HepG2 (cell line): Measurements from ENCODE around the gene CTDSP1. TPM values are rescaled to one million over a fixed set of nuclear protein-coding genes. Genes with fewer than 3 reads are reported as not detected.
A peak's percentile ranks its signal among the peaks of the same experiment; 100 is the strongest.

Experiments used
- ATAC-seq: fragments of 200-7000 bp; cut with Tn5 transposase; 3 replicates; pipeline ENCODE4 v1.9.1; 2020; ENCODE audit warnings: mild to moderate bottlenecking, moderate library complexity
- BruUV-seq: library from RNA; stranded (reverse); fragments of 400-500 nt; replicated peaks from 2 replicates; lab custom pipeline; 2021; lab: Mats Ljungman, UMichigan
- CTCF ChIA-PET: fragments of 300-600 bp; formaldehyde crosslinking; extraction: SDS; loops from one replicate; lab custom pipeline; 2021; ENCODE audit warnings: low total read pairs, inconsistent platforms, low intra/inter-chr PET ratio; lab: Yijun Ruan, JAX
- POLR2A ChIA-PET: fragments of 350-600 bp; sonication (Branson Sonifier 250); formaldehyde crosslinking; loops from one replicate; lab custom pipeline; 2020; ENCODE audit warnings: antibody characterized with exemption, inconsistent platforms; lab: Yijun Ruan, JAX
- DNase-seq: peaks from one replicate; pipeline ENCODE4 v3.0.0-alpha.2; 2015; ENCODE audit warnings: low spot score
- FAIRE-seq: peaks from 3 replicates; lab custom pipeline; 2011; peaks lifted over from hg19 to GRCh38; lab: Jason Lieb, UNC
- H2AFZ ChIP-seq: one replicate; pipeline ENCODE4 v1.6.1; 2011; ENCODE audit warnings: low read length, inconsistent platforms
- H3K27ac ChIP-seq: fragments of 300-600 bp; 3 replicates; pipeline ENCODE4 v1.8.0; 2011; ENCODE audit warnings: mixed run types, mild to moderate bottlenecking, mixed read lengths, low read length, inconsistent platforms; ENCODE audit not compliant: insufficient read depth; ENCODE audit errors: extremely low read length
- H3K27me3 ChIP-seq, 2 experiments: fragments of 200-600 bp in 1 of 2; 2 replicates in 1 of 2; 3 replicates in 1 of 2; pipeline versions ENCODE4 v1.6.0 to v1.8.0; 2011; ENCODE audit warnings: low read length in 2 of 2, mild to moderate bottlenecking in 2 of 2, moderate library complexity in 2 of 2, inconsistent platforms in 1 of 2; ENCODE audit not compliant: insufficient read depth in 2 of 2, control insufficient read depth in 1 of 2
- H3K36me3 ChIP-seq, 2 experiments: fragments of 200-600 bp in 1 of 2; replicated peaks in 1 of 2; 2 replicates in 1 of 2; 3 replicates in 1 of 2; pipeline versions ENCODE4 v1.5.1 to v1.8.0; 2011; ENCODE audit warnings: low read length in 2 of 2, inconsistent platforms in 1 of 2; ENCODE audit not compliant: insufficient read depth in 2 of 2, control insufficient read depth in 1 of 2
- H3K4me1 ChIP-seq: 2 replicates; pipeline ENCODE4 v1.5.1; 2012; ENCODE audit warnings: low read length, inconsistent platforms; ENCODE audit not compliant: insufficient read depth
- H3K4me2 ChIP-seq: 2 replicates; pipeline ENCODE4 v1.6.0; 2011; ENCODE audit warnings: low read depth, low read length, inconsistent platforms
- H3K4me3 ChIP-seq, 3 experiments: fragments of 200-600 bp in 1 of 3; sonication (generic), shearing (Covaris generic) in 1 of 3; replicated peaks in 1 of 3; 2 replicates each; pipeline ENCODE4 v1.5.1; 2011 to 2016; ENCODE audit warnings: low read length in 3 of 3, inconsistent platforms in 2 of 3, low read depth in 2 of 3, mild to moderate bottlenecking in 2 of 3, control low read depth in 1 of 3, mixed read lengths in 1 of 3; ENCODE audit not compliant: insufficient read depth in 1 of 3
- H3K79me2 ChIP-seq: one replicate; pipeline ENCODE4 v1.6.1; 2011; ENCODE audit warnings: low read length, inconsistent platforms; ENCODE audit not compliant: insufficient read depth
- H3K9ac ChIP-seq: 2 replicates; pipeline ENCODE4 v1.6.0; 2011; ENCODE audit warnings: mild to moderate bottlenecking, low read depth, low read length, inconsistent platforms; ENCODE audit not compliant: insufficient read depth
- H3K9me3 ChIP-seq: 2 replicates; pipeline ENCODE4 v1.5.1; 2012; ENCODE audit warnings: mild to moderate bottlenecking, low read length
- H4K20me1 ChIP-seq: 2 replicates; pipeline ENCODE4 v1.6.0; 2011; ENCODE audit warnings: inconsistent platforms, mild to moderate bottlenecking, low read length, moderate library complexity; ENCODE audit not compliant: insufficient read depth
- ATF7 ChIP-seq, 2 experiments: fragments of 450-650 bp in 1 of 2; sonication (generic) in 1 of 2; formaldehyde crosslinking in 1 of 2; IDR thresholded peaks; 2 replicates each; pipeline versions ENCODE4 v1.4.0 to v1.6.1; 2016 to 2020; ENCODE audit warnings: antibody characterized with exemption in 1 of 2, mild to moderate bottlenecking in 1 of 2, missing genetic modification reagents in 1 of 2
- E2F2 ChIP-seq: sonication (generic); formaldehyde crosslinking; IDR thresholded peaks from 2 replicates; pipeline ENCODE4 v1.4.0; 2020; ENCODE audit warnings: missing genetic modification reagents, borderline replicate concordance
- EHMT2 ChIP-seq: fragments of 200-600 bp; sonication (generic); IDR thresholded peaks from 2 replicates; pipeline ENCODE4 v1.7.0; 2017; ENCODE audit warnings: antibody characterized with exemption, low read depth, low read length, borderline replicate concordance
- HNF1B ChIP-seq: sonication (generic); formaldehyde crosslinking; IDR thresholded peaks from 2 replicates; pipeline ENCODE4 v1.5.1; 2020; ENCODE audit warnings: mild to moderate bottlenecking, moderate library complexity, missing genetic modification reagents
- HOXA3 ChIP-seq: sonication (generic); formaldehyde crosslinking; IDR thresholded peaks from 2 replicates; pipeline ENCODE4 v1.5.0; 2020; ENCODE audit warnings: missing genetic modification reagents
- RBFOX2 ChIP-seq: fragments of 200-400 bp; formaldehyde crosslinking; IDR thresholded peaks from 2 replicates; pipeline ENCODE4 v1.6.1; 2017; ENCODE audit warnings: low read depth, mild to moderate bottlenecking, low read length
- TEF ChIP-seq: sonication (generic); formaldehyde crosslinking; IDR thresholded peaks from 2 replicates; pipeline ENCODE4 v1.5.0; 2020; ENCODE audit warnings: missing genetic modification reagents
- WIZ ChIP-seq: sonication (generic); formaldehyde crosslinking; IDR thresholded peaks from 2 replicates; pipeline ENCODE4 v1.5.1; 2020; ENCODE audit warnings: mild to moderate bottlenecking, missing genetic modification reagents
- XBP1 ChIP-seq: sonication (generic); formaldehyde crosslinking; IDR thresholded peaks from 2 replicates; pipeline ENCODE4 v1.5.0; 2020; ENCODE audit warnings: missing genetic modification reagents
- ZFYVE20 ChIP-seq: sonication (generic); formaldehyde crosslinking; IDR thresholded peaks from 2 replicates; pipeline ENCODE4 v1.8.0; 2023; ENCODE audit warnings: low read depth, mild to moderate bottlenecking, moderate library complexity, missing genetic modification reagents, borderline replicate concordance
- ZNF230 ChIP-seq: sonication (generic); formaldehyde crosslinking; IDR thresholded peaks from 2 replicates; pipeline ENCODE4 v1.4.0; 2020; ENCODE audit warnings: mild to moderate bottlenecking, missing genetic modification reagents
- ZNF354B ChIP-seq: sonication (generic); formaldehyde crosslinking; IDR thresholded peaks from 2 replicates; pipeline ENCODE4 v1.8.0; 2022; ENCODE audit warnings: mild to moderate bottlenecking, missing genetic modification reagents
- ZNF362 ChIP-seq: sonication (generic); formaldehyde crosslinking; IDR thresholded peaks from 2 replicates; pipeline ENCODE4 v1.4.0; 2020; ENCODE audit warnings: missing genetic modification reagents, mild to moderate bottlenecking, borderline replicate concordance
- ZNF629 ChIP-seq: sonication (generic); formaldehyde crosslinking; conservative IDR thresholded peaks from 2 replicates; pipeline ENCODE4 v1.5.0; 2020; ENCODE audit warnings: missing genetic modification reagents
- WGBS: methylation state at CpG from one replicate; pipeline ENCODE4 v1.1.6; 2017; ENCODE audit warnings: low lambda C conversion rate; 5-methylcytosine and 5-hydroxymethylcytosine counted together
- in situ Hi-C: cut with HindIII; loops from 2 replicates; pipeline ENCODE4 v1.10.0; 2017; ENCODE audit warnings: low pct_unique_long_range_greater_than_20kb; ENCODE audit not compliant: extremely low pct_ligation_motif_present
- intact Hi-C: fragments of 100-400 bp; cut with micrococcal nuclease; formaldehyde crosslinking; loops from one replicate; pipeline ENCODE4 v1.10.0; 2022; ENCODE audit not compliant: unreplicated experiment
- polyA plus RNA-seq, 8 experiments: library from polyadenylated mRNA; depleted of rRNA in 3 of 8; stranded (reverse) in 7 of 8; unstranded in 1 of 8; fragments of >200 nt; fragmentation: Illumina TruSeq in 4 of 8; extraction: Trizol in 4 of 8; gene quantifications; 2 replicates each; pipeline versions ENCODE4 v1.2.1 to v1.2.3, GENCODE V29; 2011 to 2016; ENCODE audit warnings: low read depth in 4 of 8, missing spikeins in 1 of 8, mixed read lengths in 1 of 8; ENCODE audit not compliant: insufficient read depth in 1 of 8
- total RNA-seq, 5 experiments: library from RNA; depleted of rRNA; stranded (reverse); fragments of >200 nt; fragmentation: Illumina TruSeq; extraction: Trizol; gene quantifications; 2 replicates each; pipeline ENCODE4 v1.2.3, GENCODE V29; 2016; ENCODE audit warnings: low read depth in 1 of 5
- TF ChIP-seq, protein P1 (sequence below): sonication (generic); formaldehyde crosslinking; IDR thresholded peaks from 2 replicates; pipeline ENCODE4 v1.5.0; 2020; ENCODE audit warnings: missing genetic modification reagents

Gene CTDSP1
- total and polyA plus RNA-seq, 2 of the 13 experiments (the other 11 are each of a cell fraction or from before 2014, with no cell fraction given) = 91.0 to 268 TPM

GRCh38 chr2:218393750-218394290 lies 5.8 kb upstream of the CTDSP1 start (continued):
- TF ChIP-seq HOXA3 (0 out of 2 replicates have a peak, but pooled peaks have one; percentile 11), ZNF629 (CRISPR knock-in tag) (peak; percentile 90), ATF7 (IDR thresholded peaks at IDR 0.05) (peak; percentile 44; the same call in 1 of the 2 replicates), ATF7 (CRISPR knock-in tag; IDR thresholded peaks at IDR 0.05) (no peak), RBFOX2 (no peak), ZNF362 (CRISPR knock-in tag) (0 out of 2 replicates have a peak, but pooled peaks have one; percentile 1)

DNA sequence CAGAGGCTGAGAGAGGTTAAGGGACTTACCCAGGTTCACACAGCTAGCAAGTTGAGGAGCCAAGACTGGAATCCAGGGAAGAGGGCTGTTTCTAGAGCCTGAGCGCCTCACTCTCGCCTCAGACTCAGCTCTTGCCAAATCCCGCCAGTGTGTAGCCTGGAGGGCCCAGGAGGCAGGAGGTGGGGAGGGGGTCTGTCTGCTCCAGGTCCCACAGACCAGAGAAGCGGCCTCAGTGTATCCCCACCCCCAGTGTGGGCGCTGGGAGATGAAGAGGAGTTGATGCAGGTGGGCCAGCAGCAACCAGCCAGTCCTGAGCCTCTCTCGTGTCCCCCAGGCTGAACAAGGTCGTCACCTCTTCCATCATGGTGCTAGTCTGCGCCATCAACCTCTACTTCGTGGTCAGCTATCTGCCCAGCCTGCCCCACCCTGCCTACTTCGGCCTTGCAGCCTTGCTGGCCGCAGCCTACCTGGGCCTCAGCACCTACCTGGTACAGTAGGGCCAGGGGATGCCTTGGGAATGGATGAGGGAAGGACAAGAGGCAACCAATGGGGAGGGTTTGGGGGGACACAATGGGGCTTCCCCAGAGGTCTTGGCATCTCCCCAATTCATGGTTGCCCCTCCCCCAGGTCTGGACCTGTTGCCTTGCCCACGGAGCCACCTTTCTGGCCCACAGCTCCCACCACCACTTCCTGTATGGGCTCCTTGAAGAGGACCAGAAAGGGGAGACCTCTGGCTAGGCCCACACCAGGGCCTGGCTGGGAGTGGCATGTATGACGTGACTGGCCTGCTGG lies 5.2 kb upstream of the CTDSP1 start:
- no peak overlapping the region for H2AFZ ChIP-seq
- 44% methylated on average over 13 of the region's 13 CpGs for WGBS
- ChIA-PET POLR2A (interaction anchor here (0.6 to 2.6 kb wide), 4 partner anchors 33 to 111 kb away, joined by 3 to 15 read pairs (median 3); no protein-coding TSS in a partner anchor), CTCF (interaction anchor here (1.2 to 2.8 kb wide), 3 partner anchors 93 to 121 kb away, joined by 6 to 36 read pairs (median 7); partner anchors contain the start of gene TMBIM1)
- DNase-seq (no peak), FAIRE-seq (no peak), ATAC-seq (no peak)
- peaks cover 19% of the 10 kb centered on the region for H3K79me2 ChIP-seq
- peaks cover 53% of the 10 kb centered on the region for H3K4me1 ChIP-seq
- no TSS peak for BruUV-seq
- H4K20me1 ChIP-seq = no peaks in the 10 kb centered on the region
- intact Hi-C loops = loop anchor here (5.0 to 10.0 kb wide), 2 partner anchors 173 to 210 kb away; partner anchors contain the start of genes CNOT9 and USP37
- no peak overlapping the region for H3K27ac ChIP-seq
- H3K4me2 ChIP-seq = peak overlapping the region; percentile 98
- no peak overlapping the region for H3K9ac ChIP-seq
- in situ Hi-C loops = loop anchor here (5.0 kb wide), 1 partner anchor 102 kb away; the partner anchor contains the start of gene TMBIM1
- H3K9me3 ChIP-seq = no peaks in the 10 kb centered on the region
- H3K27me3 ChIP-seq = no peaks in the 10 kb centered on the region; a peak in 1 of 5 replicates
- H3K4me3 ChIP-seq = no peak overlapping the region; a peak in 1 of 6 replicates
- H3K36me3 ChIP-seq = no peaks in the 10 kb centered on the region
- TF ChIP-seq XBP1 (CRISPR knock-in tag) (no peak), WIZ (no peak), HNF1B (CRISPR knock-in tag) (peak; percentile 59; the same call in 1 of the 2 replicates), ZNF354B (CRISPR knock-in tag) (no peak), E2F2 (CRISPR knock-in tag) (no peak), ZNF230 (CRISPR knock-in tag) (no peak), EHMT2 (no peak), TEF (no peak), ZFYVE20 (CRISPR knock-in tag) (no peak)
- TF ChIP-seq, protein P1, sequence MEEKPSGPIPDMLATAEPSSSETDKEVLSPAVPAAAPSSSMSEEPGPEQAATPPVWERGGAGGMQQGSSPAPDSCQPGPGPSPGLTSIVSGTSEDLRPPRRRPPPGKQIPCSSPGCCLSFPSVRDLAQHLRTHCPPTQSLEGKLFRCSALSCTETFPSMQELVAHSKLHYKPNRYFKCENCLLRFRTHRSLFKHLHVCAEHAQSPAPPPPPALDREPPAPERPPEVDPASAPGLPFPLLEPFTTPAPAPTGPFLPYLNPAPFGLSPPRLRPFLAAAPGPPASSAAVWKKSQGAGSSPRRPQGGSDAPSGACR (CRISPR knock-in tag) = peak; percentile 71
